Lower lobe of right lung (tissue), 2 donors: ENCODE data around the gene ANKRD12. TPM values are rescaled to one million over a fixed set of nuclear protein-coding genes. Genes with fewer than 3 reads are reported as not detected.
A peak's percentile ranks its signal among the peaks of the same experiment; 100 is the strongest.

ENCODE experiments used
- ATAC-seq, 2 donors: fragments of 200-7000 bp; cut with Tn5 transposase; one replicate each; pipeline ENCODE4 v1.9.1; 2020 to 2022; ENCODE audit warnings: mild to moderate bottlenecking in 2 of 2, moderate library complexity in 2 of 2
- DNase-seq: peaks from one replicate; pipeline ENCODE4 v3.0.0-alpha.2; 2020
- H3K27ac ChIP-seq: fragments of 200-600 bp; one replicate; pipeline ENCODE4 v1.8.0; 2022
- H3K27me3 ChIP-seq: fragments of 200-600 bp; one replicate; pipeline ENCODE4 v1.8.0; 2022; ENCODE audit warnings: low read depth
- H3K36me3 ChIP-seq: fragments of 200-600 bp; one replicate; pipeline ENCODE4 v1.8.0; 2022; ENCODE audit warnings: mild to moderate bottlenecking
- H3K4me1 ChIP-seq: fragments of 200-600 bp; one replicate; pipeline ENCODE4 v1.8.0; 2022
- H3K4me3 ChIP-seq: fragments of 200-600 bp; one replicate; pipeline ENCODE4 v1.8.0; 2022; ENCODE audit warnings: mild to moderate bottlenecking
- H3K9me3 ChIP-seq: fragments of 200-600 bp; one replicate; pipeline ENCODE4 v1.8.0; 2022
- intact Hi-C: fragments of 100-400 bp; cut with DNase I; formaldehyde crosslinking; loops from one replicate; pipeline ENCODE4 v1.11.0; 2022
- total RNA-seq: library from RNA; stranded (reverse); fragmentation: NEBNext Ultra II Directional; extraction: Animal tissue kit (Norgen Biotek cat#: 25700); gene quantifications from one replicate; pipeline ENCODE4 v1.2.1, GENCODE V29; 2021
- TF ChIP-seq, protein P1 (sequence below): fragments of 200-600 bp; IDR thresholded peaks from one replicate; pipeline ENCODE4 v1.8.0; 2022; ENCODE audit warnings: antibody characterized with exemption, mild to moderate bottlenecking
- donor health status: DM: no; HTN: yes; CAD: no; lungs with severe emphysema.

Gene ANKRD12
- total RNA-seq, 1 donor from 2014 or later: 77.7 TPM

GRCh38 chr18:9330419-9330818 lies 193.8 kb downstream of the ANKRD12 start:
- TF ChIP-seq, protein P1, sequence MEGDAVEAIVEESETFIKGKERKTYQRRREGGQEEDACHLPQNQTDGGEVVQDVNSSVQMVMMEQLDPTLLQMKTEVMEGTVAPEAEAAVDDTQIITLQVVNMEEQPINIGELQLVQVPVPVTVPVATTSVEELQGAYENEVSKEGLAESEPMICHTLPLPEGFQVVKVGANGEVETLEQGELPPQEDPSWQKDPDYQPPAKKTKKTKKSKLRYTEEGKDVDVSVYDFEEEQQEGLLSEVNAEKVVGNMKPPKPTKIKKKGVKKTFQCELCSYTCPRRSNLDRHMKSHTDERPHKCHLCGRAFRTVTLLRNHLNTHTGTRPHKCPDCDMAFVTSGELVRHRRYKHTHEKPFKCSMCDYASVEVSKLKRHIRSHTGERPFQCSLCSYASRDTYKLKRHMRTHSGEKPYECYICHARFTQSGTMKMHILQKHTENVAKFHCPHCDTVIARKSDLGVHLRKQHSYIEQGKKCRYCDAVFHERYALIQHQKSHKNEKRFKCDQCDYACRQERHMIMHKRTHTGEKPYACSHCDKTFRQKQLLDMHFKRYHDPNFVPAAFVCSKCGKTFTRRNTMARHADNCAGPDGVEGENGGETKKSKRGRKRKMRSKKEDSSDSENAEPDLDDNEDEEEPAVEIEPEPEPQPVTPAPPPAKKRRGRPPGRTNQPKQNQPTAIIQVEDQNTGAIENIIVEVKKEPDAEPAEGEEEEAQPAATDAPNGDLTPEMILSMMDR: no peak
- Histone ChIP-seq H3K27me3 (no peaks in the 10 kb centered on the region), H3K4me3 (no peak overlapping the region), H3K9me3 (peaks cover 5% of the 10 kb centered on the region), H3K36me3 (no peaks in the 10 kb centered on the region), H3K4me1 (peaks cover 3% of the 10 kb centered on the region), H3K27ac (no peak overlapping the region)
- DNase-seq (no peak), ATAC-seq (no peak)
- intact Hi-C loops: no loop called here

- Histone ChIP-seq H3K27ac (peak overlapping the region; percentile 77), H3K4me3 (peak overlapping the region; percentile 77), H3K27me3 (no peaks in the 10 kb centered on the region), H3K36me3 (peaks cover 13% of the 10 kb centered on the region), H3K9me3 (no peaks in the 10 kb centered on the region), H3K4me1 (peaks cover 10% of the 10 kb centered on the region)
- TF ChIP-seq, protein P1: no peak
- intact Hi-C loops: no loop called here
- DNase-seq (peak; percentile 46), ATAC-seq (peak; percentile 66 to 72)
These were observed 197.1 kb downstream of the ANKRD12 start for GRCh38 chr18:9333441-9334328.

DNA sequence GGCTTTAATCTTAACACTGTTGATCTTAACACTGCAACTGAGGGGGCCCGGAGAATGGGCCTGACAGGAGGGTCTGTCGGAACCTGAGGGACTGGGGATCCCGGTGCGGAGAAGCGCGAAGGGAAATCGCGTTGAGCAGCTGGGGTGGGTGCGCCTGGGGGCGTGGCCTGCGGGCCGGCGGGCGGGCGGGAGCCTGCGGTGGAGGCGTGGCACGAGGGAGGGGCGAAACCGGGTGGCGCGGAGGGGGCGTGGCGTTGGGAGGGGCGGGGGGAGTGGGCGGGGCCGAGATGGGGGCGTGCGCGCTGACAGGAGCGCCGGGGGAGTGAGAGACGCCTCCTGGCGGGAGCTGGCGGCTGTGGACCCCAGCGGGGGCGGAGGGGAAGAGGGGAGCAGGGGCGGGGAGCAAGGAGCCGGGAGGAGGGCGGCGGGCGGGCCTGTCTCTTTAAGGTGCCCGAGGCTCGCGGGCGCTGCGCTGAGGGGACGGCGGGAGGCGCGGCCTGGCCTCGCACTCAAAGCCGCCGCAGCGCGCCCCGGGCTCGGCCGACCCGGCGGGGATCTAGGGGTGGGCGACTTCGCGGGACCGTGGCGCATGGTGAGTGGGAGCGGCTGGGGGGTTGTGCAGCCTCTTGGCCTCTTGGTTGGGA lies 197.9 kb downstream of the ANKRD12 start, which contains the start of gene TWSG1:
Gene TWSG1, plus strand, starts transcription at position 445 of the 644 bp plus-strand sequence. CDS start 2,457 bp downstream, outside the sequence.
- ATAC-seq: peak; percentile 97
- peaks cover 21% of the 10 kb centered on the region for H3K36me3 ChIP-seq
- intact Hi-C loops: no loop called here
- peak within 1 kb of the TSS; percentile 77 for H3K4me3 ChIP-seq
- TF ChIP-seq, protein P1: no peak
- H3K9me3 ChIP-seq: no peaks in the 10 kb centered on the region
- peaks cover 10% of the 10 kb centered on the region for H3K4me1 ChIP-seq
- peak; percentile 97 for DNase-seq
- H3K27me3 ChIP-seq: no peaks in the 10 kb centered on the region
- peak within 1 kb of the TSS; percentile 85 for H3K27ac ChIP-seq

DNA sequence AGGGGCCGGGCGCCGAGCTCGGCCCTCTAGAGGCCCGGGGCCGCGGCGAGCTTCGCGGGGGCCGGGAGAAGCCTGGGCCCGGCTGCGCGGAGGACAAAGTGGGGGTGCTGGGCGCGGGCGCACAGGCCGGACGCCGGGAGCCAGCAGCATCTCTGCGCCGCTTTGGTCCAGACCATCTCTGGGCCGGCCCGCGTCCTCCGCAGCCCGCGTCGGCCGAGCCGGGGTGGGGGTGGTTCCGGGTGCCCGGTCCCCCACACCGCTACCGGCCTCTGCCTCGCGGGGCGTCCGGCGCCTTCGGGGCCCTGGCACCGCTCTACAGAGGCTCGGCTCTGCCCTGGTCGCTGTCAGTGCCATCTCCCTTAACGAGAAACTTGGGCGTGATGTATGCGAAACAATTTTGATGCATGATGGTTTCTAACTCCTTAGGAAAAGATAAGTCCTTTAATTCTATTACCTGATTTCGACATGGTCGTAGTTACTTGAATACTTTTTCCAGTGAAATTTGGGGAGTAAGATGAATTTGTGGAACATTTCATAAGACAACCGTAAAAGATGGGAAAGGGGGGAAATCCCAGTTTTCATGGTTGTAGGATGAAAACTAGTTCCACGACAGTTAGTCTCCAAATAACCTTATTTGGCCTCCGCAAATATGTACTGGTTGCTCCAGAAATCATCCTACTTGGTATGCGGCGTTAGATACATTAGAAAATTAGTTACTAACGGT lies 198.6 kb downstream of the ANKRD12 start:
- intact Hi-C loops: no loop called here
- peak; percentile 73 to 76 for ATAC-seq
- peak; percentile 71 for DNase-seq
- H3K27me3 ChIP-seq: no peaks in the 10 kb centered on the region
- peaks cover 10% of the 10 kb centered on the region for H3K4me1 ChIP-seq
- H3K4me3 ChIP-seq: peak overlapping the region; percentile 77
- peaks cover 27% of the 10 kb centered on the region for H3K36me3 ChIP-seq
- no peaks in the 10 kb centered on the region for H3K9me3 ChIP-seq
- TF ChIP-seq, protein P1: peak; percentile 43
- H3K27ac ChIP-seq: peak overlapping the region; percentile 85

Other genes starting within 250 kb of the ANKRD12 start
- 108 TPM for gene NDUFV2, start 34.1 kb upstream of the ANKRD12 start, total RNA-seq
- 31.4 TPM for gene TWSG1, start 198.0 kb downstream of the ANKRD12 start, total RNA-seq